Suppressor macrophage treated with lipopolysaccharide for 4 hours (primary cell): ENCODE results near the gene ABO.
"Not testable (repeated sequence)": the region's sequence is repeated elsewhere in the genome, so short reads cannot be mapped to it uniquely, and the experiment has no call there.

Experiments
- DNase-seq: peaks from one replicate; pipeline ENCODE4 v3.0.0-alpha.2; 2020

Gene ABO

DNA sequence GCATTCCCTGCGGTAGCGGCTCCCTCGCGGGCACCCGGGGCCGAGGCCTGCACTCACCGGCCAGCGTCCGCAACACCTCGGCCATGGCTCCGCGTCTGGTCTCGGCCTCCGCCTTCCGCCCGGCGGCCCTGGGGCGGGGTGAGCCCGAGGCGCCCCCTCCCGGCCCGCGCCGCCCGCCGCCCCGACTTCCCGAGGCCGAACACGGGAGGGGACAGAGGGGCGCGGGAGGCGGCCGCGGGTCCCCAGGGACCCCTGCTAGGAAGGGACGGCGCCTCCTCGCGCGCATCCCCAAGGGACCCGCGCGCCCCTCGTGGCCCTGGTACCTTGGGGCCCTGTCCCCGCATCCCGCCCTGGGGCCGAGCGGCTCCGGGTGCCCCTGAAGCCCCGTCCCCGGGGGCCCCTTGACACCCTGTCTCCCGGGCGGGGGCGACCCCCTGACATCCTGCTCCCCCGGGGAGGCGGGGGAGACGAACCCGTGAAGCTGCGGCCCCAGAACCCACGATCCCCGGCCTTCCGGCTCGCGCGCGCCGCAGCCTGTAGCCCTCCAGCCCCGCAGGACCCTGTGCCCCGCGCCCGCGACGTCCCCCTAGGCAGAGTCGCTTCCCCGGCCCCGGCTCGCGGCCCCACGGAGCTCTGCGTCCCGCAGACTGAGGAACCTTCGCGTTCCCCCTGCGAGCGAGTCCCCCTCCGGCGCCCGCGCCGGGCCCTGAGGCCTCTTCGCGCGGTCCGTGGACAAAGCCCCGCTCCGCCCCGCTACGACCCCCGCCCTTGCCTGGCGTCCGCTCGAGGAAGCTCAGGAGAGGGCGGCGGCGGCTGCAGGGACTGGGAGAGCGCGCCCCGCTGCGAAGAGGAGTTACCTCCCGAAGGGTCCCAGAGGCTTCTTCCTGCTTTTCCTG is at the start of gene ABO:
TSS of gene ABO (minus strand) at position 97 of the 896 bp plus-strand sequence.
- peak; percentile 49 for DNase-seq

DNA sequence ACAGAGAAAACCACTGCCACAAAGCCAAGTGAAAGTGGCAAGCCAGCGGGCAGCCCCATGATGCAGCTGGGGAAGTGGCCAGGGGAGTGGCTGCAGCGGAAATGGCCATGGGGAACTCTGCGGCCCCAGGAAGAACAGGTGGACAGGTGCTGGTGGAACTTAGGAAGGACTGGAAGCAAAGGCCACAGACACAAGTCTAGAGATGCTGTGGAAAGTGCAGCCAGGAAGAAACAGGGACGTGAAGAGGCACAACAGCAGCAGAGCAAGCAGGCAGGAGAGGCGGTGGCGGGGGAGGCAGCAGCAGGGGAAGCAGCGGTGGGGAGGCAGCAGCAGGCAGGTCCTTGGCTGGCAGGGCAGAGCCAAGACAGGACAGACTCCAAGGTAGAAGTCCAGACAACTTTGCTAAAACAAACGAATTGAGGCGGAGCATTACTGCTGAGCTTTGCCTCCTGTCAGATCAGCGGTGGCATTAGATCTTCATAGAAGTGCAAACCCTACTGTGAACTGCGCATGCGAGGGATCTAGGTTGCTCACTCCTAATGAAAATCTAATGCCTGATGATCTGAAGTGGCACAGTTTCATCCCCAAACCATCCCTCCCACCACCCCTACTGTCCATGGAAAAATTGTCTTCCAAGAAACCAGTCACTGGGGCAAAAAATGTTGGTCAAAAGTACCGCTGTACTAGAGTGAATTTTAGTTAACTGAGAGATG is 49.1 kb upstream of the ABO start:
- DNase-seq: no peak

GRCh38 chr9:133323211-133323610 is 48.2 kb upstream of the ABO start:
- DNase-seq: no peak

DNA sequence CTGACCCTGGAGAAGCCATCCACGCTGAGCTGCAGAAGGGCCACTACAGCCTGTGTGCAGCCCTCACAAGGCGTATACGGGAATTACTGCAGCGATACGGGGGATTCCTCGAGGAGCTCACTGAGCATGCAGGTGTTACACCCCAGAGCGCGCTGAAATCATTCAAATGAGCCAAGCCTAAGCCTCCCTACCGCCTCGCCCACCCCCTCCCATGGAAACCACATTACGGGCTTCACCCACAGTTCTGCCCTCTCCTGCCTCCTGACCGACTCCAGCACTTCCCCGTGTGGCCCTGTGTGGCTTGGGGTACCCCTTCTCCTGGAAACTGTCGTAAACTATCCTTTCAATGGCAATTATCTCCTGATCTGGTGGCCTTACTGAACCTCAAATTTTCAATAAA is 47.7 kb upstream of the ABO start:
- DNase-seq: no peak

DNA sequence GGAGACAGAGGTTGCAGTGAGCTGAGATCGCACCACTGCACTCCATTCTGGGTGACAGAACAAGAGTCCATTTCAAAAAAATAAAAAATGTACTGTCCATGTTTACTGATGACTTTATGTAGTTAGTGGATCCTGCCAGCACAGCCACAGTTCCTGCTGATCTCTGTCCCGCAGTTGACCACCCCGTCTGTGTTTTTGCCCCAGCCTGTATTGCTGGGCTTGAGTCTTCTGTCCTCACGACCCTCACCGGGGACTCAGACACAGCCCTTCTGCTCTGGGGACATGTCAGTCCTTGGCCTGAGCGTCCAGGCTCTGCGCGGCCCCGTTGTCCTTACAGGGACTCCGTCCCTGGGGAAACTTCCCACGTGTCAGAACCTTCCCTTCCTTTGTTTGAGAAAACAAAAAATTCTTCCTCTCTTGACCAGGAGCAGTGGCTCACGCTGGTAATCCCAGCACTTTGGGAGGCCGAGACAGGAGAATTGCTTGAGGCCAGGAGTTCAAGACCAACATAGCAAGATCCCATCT is 46.5 kb upstream of the ABO start:
- DNase-seq: no peak

DNA sequence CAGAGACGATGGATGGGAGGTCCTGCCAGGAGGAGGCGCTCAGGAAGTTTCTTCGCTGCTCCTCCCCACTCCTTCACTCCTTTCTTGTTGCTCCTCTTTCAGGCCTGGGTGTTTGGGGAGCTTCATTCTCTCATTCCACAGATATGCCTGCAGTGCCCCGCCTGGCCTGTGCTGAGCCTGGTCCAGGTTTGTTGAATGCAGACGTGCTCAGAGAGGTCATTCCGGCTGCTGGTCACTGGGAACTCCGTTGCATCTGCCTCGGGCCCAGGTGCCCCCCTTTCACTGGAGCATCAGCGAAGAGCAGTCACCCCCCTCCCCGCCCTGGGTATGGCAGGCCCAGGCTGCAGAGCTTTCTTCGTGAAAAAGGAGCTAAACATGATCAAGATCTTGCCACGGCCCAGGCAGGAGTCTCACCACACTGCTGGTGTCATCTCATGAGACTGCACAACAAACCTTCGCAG is 45.5 kb upstream of the ABO start:
- DNase-seq: no peak

DNA sequence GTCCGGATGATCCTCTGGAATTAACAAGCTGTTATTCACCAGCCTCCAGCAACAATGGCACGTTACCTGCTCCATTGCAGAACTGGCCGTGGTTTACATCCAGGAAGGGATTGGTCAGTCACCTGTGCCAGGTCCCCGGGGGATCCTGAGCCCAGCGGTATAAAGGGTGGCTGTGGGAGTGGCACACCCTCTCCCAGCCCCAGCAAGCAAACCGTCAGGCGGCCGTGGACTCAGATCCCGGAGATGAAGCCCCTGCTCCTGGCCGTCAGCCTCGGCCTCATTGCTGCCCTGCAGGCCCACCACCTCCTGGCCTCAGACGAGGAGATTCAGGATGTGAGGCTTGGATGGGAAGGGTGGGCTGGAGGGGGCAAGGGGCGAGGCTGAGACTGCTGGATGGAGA is 42.5 kb upstream of the ABO start:
- not testable (repeated sequence) for DNase-seq

DNA sequence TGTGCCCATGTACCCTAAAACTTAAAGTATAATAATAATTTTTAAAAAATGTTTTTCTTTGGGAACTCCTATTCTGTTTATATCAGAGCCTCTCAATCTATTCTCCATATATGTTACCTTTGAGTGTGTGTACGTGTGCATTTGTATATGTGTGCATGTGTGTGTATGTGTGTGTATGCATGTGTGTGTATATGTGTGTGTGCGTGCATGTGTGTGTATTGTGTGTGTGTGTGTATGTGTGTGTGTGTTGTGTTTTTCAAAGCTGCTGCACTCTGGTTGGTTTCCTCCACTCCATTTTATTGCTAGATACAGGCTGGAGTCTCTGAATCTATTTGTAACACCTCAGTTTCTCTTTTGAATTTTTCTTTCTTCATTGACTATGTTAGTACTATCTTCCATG is 41.0 kb upstream of the ABO start:
- DNase-seq: no peak

GRCh38 chr9:133309608-133310007 is 34.6 kb upstream of the ABO start:
- DNase-seq: no peak

DNA sequence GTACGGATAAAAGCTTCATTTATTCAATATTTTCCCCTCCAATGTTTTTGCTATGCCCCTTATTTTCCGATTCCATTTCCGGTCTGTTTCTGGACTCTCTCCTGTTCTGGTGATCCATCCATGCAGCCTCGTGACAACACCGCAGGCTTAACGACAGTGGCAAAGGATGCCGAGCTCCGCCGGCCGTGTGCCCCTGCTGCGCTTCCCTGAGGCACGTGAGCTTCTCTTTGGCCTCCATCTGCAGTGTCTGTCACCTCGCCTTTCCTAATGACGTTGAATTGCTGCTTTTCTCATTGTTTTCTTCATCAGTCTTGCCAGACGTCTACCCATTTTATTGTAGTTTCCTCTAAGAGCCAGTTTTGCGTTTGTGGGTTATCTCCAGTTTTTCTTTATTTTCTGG is 32.3 kb upstream of the ABO start:
- no peak for DNase-seq

GRCh38 chr9:133306242-133307204 is 31.5 kb upstream of the ABO start:
- DNase-seq: no peak

DNA sequence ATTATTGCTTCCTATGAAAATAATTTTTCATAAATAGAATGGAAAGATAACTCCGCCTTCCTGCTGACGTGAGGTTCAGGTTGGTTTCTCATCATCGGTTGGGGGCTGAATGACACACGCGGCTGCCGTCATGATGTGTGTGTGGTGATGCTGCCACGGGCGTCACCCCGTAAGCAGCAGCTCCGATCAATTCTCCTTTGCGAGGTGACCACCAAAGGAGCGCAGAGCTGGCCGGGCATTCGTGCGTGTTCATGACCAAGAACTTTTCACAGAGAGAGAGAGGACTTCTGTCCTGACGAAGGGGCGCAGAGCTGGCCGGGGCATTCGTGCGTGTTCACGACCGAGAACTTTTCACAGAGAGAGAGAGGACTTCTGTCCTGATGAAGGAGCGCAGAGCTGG is 30.7 kb upstream of the ABO start:
- DNase-seq: no peak

DNA sequence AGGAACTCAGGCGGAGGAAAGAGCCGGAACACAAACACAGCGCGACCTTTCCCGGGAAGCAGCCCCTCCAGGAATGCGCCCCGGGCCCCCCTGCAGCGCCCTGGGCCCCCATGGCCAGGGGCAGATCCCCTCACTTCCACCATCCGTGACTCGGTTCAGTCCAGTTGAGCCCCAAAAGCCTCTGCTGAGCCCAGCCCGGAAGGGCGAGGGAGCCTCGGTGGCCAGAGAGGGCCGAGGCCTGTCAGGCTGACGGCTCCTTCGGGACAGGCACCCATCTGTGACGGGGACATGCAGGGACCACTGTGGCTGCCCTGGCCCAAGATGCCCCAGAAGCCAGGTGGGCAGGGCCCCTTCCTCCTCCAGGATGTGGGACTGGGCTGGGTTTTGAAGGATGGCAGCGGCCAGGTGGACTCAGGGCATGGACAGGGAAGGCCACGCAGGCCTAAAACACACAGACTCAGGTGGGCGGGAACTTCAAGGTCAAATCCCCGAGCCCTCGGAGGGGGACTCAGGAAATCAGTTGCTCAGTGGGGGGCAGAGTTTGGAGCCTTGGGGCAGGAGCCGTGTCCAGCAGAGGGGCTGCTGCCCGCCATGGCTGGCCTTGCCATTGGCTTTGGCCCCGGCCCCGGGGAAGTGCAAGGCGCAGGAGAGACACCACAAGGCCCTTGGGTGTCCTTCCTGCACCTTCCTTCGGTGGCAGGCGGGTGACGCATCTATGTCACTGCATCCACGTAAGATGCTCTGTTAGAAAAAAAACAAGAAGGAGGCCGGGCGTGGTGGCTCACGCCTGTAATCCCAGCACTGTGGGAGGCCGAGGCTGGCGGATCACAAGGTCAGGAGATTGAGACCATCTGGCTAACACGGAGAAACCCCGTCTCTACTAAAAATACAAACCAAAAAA is 29.7 kb upstream of the ABO start:
- no peak for DNase-seq

GRCh38 chr9:133304158-133304470 is 29.1 kb upstream of the ABO start:
- DNase-seq: no peak

- no peak for DNase-seq
These were observed 28.5 kb upstream of the ABO start for GRCh38 chr9:133303266-133304157.

DNA sequence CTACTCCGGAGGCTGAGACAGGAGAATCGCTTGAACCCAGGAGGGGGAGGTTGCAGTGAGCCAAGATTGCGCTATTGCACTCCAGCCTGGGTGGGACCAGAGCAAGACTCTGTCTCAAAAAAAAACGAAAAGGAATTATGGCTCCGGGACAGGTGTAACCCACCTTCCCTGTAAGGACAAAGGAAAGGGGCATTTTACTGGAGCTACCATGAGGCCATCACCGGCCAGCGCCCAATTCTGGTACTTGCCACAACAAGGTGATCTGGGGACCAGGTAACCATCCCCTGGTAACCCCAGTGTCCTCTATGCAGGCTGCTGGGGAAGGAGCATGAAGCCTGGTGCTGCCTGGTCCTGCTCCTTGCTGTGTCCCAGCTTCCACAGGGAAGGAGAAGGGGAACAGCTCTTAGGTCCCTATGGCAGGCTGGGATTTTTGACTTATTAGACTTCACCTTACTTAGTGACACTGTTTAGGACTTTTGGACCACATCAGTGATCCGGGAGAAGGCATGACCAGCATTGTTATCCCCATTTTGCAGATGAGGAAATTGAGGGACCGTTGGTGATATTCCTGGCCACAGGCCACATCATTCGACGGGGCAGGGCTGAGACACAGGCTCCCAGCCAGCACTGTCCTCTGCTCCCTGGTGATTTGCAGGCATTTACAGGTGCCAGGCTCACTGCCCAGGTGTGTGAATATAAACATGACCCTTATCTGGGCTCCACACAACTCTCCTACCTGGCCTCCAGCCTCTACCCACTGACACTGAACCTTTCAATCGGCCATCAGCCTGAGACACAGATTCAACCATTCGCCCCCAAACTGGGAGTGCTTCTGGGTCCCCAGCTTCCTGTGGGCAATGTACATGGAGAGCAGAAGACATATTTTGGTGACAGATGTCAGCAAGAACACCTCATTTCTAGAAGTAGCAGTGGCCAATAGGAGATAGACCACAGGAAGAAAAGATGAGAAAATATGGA is 26.5 kb upstream of the ABO start:
- DNase-seq: no peak

DNA sequence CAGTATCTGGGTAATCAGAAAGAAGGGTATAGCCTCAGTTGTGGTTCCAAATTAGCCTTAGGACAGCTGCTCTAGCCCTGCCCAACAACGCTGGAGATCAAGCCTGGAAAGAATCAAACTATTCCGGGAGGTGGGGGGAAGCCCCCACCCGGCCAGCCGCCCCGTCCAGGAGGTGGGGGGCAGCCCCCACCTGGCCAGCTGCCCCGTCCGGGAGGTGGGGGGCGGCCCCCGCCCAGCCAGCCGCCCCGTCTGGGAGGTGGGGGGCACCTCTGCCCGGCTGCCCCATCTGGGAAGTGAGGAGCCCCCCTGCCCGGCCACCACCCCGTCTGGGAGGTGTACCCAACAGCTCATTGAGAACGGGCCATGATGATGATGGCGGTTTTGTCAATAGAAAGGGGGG is 25.0 kb upstream of the ABO start:
- not testable (repeated sequence) for DNase-seq

GRCh38 chr9:133294257-133294656 is 19.3 kb upstream of the ABO start:
- no peak for DNase-seq

DNA sequence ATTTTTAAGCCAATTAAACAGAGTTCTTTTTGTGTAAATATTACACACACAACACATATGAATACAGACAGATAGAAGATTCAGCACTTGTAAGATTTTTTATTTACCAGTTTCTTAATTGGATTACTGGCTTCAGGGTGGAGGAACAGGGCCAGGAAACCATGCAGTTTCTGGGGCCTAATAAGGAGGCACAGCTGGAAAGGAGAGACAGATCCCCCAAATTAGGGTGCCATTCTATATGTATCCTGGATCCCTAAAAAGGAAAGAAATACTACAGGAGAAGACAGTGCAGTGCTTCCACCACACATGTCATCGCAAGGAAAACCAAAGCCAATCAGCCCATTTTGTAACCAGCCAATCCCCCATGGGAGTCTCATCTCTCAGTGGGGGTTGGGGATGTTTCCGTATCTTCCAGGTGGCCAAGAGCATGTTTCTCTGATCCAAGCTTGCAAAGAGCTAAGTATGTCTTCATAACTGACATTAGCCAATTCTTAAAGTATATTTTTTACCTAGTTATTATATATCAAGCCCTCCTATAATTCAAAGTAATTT is 15.8 kb upstream of the ABO start:
- no peak for DNase-seq
